Measurements from ENCODE around the gene NPTX1.

The NPTX1 gene

GRCh38 chr17:80498242-80498919, 22.0 kb upstream of the NPTX1 start:
- DNase-seq (ENCODE audit: low read depth), result peak; percentile 80
- TF ChIP-seq CTCF (conservative IDR thresholded peaks at IDR 0.05; ENCODE audit: low read length), result no peak
- H3K4me3 ChIP-seq (ENCODE audit: low read length), result peak overlapping the region; percentile 9

- peak overlapping the region; percentile 9; the same call in 1 of the 2 replicates for H3K4me3 ChIP-seq (ENCODE audit: low read length)
- no peak for DNase-seq (ENCODE audit: low read depth)
- no peak for TF ChIP-seq CTCF (conservative IDR thresholded peaks at IDR 0.05; ENCODE audit: low read length)
Observed at GRCh38 chr17:80497726-80498241, 21.4 kb upstream of the NPTX1 start.

GRCh38 chr17:80494547-80494946, 18.1 kb upstream of the NPTX1 start:
- no peak for TF ChIP-seq CTCF (conservative IDR thresholded peaks at IDR 0.05; ENCODE audit: low read length)
- no peak overlapping the region for H3K4me3 ChIP-seq (ENCODE audit: low read length)
- no peak for DNase-seq (ENCODE audit: low read depth)

- TF ChIP-seq CTCF (conservative IDR thresholded peaks at IDR 0.05; ENCODE audit: low read length), result no peak
- DNase-seq (ENCODE audit: low read depth), result no peak
Observed at GRCh38 chr17:80492343-80493136, 16.1 kb upstream of the NPTX1 start.

GRCh38 chr17:80491478-80492342, 15.3 kb upstream of the NPTX1 start:
- TF ChIP-seq CTCF (conservative IDR thresholded peaks at IDR 0.05; ENCODE audit: low read length), result no peak
- DNase-seq (ENCODE audit: low read depth), result no peak
- no peak overlapping the region for H3K4me3 ChIP-seq (ENCODE audit: low read length)

More at GRCh38 chr17:80492343-80493136, 16.1 kb upstream of the NPTX1 start:
- H3K4me3 ChIP-seq (ENCODE audit: low read length), result no peak overlapping the region

- no peak for DNase-seq (ENCODE audit: low read depth)
- no peak for TF ChIP-seq CTCF (conservative IDR thresholded peaks at IDR 0.05; ENCODE audit: low read length)
Observed at GRCh38 chr17:80487511-80487910, 11.1 kb upstream of the NPTX1 start.

More at GRCh38 chr17:80487511-80487910, 11.1 kb upstream of the NPTX1 start:
- H3K4me3 ChIP-seq (ENCODE audit: low read length), result no peak overlapping the region
